Measurements from ENCODE around the gene MEF2C.

Gene MEF2C

DNA sequence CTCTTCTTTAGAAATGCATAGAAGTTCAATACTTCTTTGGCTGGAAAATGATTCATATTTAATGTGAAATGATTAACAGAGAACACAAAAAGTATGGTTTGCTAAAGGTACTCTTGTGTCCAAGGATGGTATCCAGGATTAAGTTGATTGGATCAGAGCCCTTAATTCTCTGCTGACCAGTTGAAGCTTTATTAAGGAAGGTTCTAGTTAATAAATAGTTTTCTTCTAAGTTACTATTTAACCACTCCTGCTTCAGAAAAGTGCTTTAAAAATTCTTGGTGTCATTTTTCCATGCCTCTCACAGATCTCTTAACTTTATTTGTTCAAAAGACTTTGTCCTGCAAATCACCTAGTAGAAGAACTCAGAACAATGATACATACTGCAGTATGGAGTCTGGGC lies 134.3 kb downstream of the MEF2C start:
- DNase-seq, result no peak

DNA sequence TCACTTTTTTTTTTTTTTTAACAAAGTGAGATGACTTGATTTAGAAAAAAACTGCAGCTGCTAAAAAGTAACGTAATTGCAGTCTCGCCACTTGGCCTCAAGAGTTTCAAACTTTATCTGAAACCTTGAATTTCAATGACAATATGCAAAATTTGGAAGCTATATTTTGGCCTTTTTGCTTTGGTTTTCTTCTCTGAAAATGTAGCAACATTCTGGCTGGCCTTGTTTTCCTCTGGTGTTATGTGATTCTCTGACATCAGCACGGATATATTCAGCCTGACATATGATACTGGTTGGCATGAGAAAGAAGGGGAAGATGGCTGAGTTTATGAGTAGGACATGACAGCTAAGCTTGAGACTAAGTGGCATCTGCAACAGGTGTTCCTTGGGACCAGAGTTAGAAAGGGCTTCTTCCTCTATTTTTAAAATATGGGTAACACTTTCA lies 136.5 kb downstream of the MEF2C start:
- DNase-seq, result no peak

DNA sequence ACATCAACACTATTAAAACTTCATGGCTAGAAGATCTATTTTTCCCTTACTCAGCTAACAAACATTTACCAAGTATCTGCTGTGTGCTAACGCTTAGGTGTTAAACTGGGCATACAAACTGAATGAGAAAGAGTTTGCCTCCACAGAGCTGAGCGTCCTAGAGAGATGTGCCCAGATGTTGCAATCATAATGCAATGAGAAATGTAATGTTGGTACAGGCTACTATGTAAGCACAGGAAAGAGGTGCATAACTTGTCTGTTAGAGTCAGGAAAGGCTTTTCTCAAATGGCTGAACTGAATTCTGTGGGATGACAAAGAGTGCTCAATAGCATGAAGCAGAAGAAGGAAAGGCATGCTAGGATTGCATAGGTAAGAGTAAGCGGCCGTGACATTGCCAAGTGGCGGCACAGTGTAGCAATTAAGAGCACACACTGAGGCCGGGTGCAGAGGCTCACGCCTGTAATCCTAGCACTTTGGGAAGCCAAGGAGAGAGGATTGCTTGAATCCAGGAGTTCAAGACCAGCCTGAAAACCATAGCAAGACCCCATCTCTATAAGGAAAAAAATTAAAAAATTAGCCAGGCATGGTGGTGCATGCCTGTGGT lies 137.8 kb downstream of the MEF2C start:
- no peak for DNase-seq

DNA sequence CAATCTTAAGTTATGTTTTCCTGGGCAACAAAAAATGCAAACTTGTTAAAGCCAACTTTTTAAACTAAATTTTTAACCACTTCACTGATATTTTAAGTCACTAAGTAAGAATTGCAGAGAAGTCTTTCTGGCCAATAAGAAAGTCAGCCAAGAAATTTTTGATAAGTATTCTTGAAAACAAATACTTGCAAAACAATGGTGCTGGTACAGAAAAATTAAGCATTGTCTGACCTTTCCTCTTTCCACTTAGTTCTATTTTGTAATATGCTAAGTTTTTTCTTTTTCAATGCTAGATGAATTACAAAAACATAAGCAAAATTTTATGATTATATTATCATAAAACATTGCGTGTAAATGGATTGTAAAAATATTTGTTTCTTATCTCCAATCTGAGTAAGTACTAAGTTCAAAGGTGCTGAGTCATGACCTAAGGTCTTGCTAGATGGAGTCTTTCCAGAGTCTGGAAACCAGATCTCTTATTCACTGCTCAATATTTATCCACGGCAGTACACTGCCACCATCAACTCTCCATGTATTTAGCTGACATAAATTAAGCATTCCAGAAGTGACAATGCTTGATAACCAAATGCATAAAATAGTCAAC lies 139.7 kb downstream of the MEF2C start:
- no peak for DNase-seq

- DNase-seq, result no peak
Measured at GRCh38 chr5:88741964-88742363, 141.0 kb downstream of the MEF2C start.

DNA sequence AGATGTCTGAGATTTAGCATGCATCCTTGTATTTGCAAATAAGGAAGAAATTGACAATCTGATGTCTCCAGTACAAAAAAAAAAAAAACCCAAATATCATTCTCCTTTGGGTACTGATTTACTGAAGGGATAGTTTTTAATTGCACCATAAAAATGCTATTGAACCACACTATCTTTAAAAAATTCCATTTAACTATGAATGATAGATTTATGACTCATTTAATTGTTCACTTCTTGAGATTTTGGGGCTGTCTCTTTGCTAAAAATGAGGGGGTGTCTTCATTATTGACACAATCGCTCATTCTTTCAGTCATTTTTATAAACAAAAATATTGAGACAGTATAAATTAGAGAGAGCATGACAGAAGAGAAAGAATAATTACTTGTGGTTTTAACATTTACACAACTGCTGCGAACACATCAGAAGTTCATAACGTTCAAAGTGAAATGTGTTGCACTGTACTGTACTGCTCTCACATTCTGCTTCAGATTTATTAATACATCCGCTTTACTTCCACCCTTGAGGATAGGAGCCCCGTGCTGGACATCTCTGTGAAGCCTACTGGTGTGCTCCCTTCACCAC lies 142.3 kb downstream of the MEF2C start:
- DNase-seq, result no peak

- no peak for DNase-seq
Measured at GRCh38 chr5:88736494-88736893, 146.5 kb downstream of the MEF2C start.

DNA sequence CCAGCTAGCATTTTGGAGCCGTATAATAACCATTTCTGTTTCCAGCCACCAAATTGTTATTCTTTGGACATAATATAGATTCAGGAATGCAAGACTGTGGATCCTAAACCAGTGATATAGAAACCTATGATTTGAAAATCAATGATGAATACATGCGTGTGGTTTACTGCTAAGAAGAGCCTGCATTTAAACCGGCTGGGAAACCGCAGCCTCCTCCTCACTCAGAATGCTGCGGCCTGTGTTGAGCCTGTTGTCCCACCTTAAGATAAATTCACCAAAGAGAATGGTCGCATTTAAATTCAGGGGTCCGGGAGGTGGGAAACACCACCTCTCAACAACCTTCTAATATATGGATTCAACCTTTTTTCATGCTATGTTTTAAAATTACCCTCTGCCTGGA lies 148.0 kb downstream of the MEF2C start:
- DNase-seq, result no peak

DNA sequence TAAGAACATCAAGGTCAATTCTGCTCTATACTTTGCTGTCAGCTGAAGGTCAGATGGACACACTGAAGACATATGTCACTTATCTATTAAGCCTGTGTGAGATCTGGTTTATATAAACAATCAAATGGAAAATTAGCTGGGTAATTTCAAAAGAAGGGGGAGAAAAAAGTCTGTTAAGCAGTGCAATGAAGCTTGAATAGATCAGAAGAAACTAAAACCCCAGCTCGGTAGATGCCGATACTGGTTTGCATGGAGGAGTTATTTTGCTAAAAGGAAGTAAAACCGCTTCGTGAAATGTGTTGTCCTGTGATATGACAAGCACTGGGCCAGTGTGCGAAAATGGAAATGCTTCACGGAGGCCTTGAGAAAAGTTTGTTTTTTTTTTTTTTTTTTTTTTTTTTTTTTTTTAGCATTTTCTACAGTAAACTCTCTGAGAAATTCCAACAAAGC lies 148.8 kb downstream of the MEF2C start:
- peak; percentile 17 for DNase-seq

DNA sequence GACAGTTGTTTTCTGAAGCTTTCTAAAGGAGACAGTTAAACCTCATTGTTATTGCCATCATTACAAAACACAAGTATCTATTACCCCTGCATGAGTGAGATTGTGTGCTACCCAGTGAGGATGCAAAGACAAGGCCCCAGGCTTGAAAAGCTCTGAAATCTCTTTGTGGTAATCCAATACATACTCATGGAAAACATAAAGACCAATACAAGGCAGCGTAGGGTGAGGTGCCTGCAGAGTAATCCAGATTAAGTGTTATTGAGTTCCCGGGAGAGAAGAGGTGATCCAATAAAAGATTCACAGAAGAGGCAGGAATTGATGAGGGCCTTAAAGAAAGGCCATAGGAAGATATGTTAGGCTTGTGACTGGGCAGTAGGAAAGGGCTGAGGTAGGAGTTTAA lies 150.1 kb downstream of the MEF2C start:
- no peak for DNase-seq

DNA sequence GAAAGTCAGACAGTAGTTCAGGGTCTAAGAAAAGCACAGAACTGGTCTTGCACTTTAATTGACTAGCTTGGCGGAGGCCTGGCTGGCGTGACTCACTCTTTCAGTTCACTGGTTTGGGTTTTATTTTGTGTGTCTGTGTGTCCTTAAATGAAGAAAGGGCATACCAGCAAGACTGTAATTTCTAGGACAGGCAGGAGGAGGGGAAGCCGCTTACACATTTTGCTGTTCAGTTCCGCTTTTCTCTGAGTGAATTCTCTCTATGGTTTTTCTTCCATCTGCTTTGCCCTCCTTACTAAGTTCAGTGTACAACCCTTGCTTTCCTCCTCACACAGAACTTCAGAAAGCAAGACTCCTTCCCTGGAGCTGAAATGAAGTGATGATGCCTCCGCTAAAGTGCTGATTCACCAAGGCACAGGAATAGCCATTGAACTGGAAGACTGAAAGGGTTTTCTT lies 150.8 kb downstream of the MEF2C start:
- peak; percentile 12 for DNase-seq

- DNase-seq, result no peak
Measured at GRCh38 chr5:88729829-88730182, 153.2 kb downstream of the MEF2C start.

DNA sequence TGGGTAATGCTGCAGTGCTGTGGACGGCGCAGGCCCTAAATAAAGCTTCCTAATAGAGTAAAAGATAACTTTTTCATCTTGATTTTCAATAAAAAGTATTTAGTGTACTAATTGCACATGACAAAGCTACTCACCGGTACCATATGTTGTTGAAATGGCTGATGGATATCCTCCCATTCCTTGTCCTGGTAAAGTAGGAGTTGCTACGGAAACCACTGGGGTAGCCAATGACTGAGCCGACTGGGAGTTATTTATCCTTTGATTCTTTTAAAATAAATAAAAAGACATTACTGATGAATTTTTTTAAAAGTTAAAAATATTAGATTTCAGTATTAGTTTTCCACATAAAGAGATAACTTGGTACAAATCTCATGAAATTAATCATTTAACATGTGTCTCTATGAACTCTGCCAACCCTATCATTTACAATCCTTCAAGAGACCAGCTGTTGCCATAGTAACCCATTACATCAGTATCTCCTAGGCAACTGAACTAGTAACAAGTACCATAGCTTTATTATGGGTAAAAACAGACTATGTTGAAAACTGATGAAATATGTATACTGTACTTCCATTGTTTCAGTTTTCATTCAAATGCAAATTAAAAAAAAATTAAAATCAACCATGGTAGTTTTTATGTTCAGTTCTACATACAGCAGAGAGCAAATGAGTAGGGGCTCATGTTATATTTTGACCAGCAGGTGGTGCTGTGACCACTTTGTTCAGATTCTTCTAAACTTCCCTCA lies 153.7 kb downstream of the MEF2C start:
- peak; percentile 62 for DNase-seq

DNA sequence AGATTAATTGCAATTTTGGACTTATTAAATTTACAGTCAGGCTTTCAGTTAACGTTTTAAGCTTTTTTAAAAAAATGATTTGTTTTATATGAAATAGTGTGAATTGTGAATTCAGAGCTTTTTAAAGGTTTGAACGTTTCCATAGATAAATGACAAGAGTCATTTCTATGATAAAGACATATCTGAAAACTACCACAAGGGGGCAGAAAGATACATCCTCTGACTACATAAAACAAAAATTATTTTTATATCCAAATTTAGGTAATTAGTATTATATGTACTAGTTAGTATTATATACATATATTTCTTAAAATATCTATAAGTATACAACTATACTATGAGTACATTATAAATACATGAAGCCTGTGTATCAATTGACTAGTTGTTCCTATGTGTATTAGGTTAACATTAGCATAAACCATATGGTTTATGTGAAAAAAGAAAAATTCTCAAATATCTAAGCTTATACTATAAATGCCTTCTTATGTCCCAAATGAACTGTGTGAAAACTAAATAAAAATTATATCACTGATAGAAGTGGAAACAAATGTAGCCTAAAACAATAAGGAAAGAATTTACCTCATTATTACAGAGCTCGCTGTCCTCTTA lies 155.2 kb downstream of the MEF2C start:
- DNase-seq, result peak; percentile 24

DNA sequence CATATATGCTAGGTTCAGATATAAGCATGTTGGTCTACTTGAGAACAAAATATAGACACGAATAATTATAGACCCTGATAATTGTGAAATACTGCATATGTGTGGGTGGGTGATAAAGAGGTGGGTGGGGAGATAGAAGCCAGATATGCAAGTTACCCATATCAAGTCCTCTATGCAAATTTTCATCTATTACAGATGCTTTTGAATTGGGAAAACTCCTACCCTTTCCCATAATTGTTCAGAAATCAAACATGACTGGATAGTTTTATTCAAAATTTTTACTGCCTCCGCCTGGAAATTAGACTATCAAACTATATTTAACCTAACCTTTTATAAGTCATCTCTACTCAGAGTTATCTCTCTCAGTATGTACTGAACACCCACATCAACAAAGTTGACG lies 157.5 kb downstream of the MEF2C start:
- no peak for DNase-seq

DNA sequence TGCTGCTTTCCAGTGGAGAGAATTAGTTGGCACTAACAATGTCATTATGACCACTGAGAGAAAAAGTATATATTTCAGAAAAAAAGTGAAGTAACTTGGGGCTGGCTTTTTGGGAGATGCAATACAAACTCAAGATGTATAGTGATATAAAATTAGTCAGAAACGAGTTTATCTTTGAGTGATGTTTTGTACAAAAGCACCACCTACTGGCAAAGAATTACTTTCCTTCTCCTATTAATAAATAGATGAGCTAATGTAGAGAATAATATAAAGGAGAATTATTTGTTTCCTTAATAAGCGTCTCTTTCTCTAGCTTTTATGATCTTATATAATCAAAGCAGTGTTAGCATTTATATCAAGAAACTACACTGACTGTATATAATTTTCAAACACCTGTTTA lies 158.8 kb downstream of the MEF2C start:
- no peak for DNase-seq

DNA sequence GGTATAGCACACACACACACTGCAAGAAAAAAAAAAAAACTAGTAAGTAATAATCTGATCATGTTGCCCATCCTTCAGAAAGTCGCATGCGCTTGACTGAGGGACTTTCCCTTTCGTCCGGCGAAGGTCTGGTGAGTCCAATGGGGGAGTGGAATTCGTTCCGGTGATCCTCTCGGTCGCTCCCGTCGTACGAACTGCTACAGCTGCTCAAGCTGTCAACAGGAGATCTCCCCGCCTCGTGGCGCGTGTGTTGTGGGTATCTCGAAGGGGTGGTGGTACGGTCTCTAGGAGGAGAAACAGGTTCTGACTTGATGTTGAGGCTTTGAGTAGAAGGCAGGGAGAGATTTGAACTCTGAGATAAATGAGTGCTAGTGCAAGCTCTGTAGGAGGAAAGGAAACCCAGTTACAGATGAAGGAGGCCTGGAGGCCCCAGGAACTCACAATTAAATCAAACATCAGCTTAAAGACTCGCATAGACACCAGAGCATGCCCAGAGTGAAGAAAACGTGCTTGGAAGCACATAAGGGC lies 160.4 kb downstream of the MEF2C start:
- DNase-seq, result no peak

- no peak for DNase-seq
Measured at GRCh38 chr5:88719434-88719833, 163.6 kb downstream of the MEF2C start.

DNA sequence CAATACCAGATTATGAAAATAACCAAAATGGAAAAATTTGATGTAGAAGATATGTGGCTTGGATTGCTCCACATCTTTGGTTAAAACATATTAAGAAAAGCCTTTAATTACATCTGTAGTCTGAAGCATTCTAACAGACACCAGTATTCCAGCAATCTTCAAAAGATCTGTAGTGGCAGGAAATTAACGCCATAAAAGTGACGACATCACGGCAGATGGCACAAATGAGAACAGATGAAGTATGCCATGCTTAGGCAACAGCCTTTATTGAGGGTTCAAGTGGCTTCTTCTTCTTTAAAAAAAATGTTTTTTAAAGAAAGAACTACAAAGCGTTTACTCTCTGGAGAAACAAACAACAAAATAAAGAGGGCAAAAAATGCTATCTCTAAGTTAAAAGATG lies 164.2 kb downstream of the MEF2C start:
- DNase-seq, result no peak

GRCh38 chr5:88716101-88716500 lies 166.9 kb downstream of the MEF2C start:
- no peak for DNase-seq

- DNase-seq, result no peak
Measured at GRCh38 chr5:88715503-88715902, 167.5 kb downstream of the MEF2C start.

DNA sequence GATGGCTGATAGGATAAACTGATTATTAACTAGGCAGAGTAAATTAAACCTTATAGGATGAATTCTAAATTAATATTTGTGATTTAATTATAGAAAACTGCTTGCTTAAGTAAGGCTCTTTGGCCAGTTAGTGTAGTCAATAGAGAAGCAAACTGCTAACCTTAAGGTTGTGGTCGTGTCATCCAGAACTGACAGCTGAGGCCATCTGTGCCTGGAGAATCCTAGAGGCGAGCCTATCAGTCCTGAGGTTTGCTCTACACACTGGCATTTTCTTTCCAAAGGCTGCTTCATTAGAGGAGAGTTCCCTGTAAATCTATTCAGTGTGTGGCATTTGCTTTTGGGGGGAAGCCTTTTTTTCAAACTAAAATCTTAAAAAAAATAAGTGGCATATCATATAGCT lies 169.2 kb downstream of the MEF2C start:
- no peak for DNase-seq

- no peak for DNase-seq
Measured at GRCh38 chr5:88708682-88709398, 174.1 kb downstream of the MEF2C start.
